ENCODE data around the gene TUBG1.
"Not testable (repeated sequence)": the region's sequence is repeated elsewhere in the genome, so short reads cannot be mapped to it uniquely, and the experiment has no call there.

The TUBG1 gene

DNA sequence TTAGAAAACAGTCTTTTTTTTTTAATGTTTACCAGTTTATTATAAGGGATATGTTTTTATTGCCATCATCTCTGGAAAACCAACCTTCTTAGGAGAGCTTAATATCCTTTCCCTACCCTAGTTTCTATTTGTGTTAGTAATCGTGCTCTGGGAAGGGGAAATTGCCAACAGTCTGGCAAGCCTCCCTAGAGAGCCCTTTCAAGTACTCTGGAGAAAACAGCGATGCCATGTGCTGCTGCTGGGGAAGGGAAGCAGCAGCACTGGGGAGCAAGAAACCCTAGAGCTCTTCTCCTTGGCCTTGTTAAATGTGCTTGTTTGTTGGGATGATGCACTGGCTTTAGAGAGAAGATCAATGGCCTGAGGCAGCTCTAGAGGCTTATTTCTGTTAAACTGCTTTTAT lies 10.6 kb upstream of the TUBG1 start:
- Mint-ChIP-seq H3K9me3 (no peaks in the 10 kb centered on the region), H3K36me3 (ENCODE audit: low read depth) (peaks cover 22% of the 10 kb centered on the region), H3K27ac (no peak overlapping the region), H3K4me3 (no peak overlapping the region), H3K27me3 (no peaks in the 10 kb centered on the region), H3K4me1 (ENCODE audit: low read depth) (peaks cover 23% of the 10 kb centered on the region)

DNA sequence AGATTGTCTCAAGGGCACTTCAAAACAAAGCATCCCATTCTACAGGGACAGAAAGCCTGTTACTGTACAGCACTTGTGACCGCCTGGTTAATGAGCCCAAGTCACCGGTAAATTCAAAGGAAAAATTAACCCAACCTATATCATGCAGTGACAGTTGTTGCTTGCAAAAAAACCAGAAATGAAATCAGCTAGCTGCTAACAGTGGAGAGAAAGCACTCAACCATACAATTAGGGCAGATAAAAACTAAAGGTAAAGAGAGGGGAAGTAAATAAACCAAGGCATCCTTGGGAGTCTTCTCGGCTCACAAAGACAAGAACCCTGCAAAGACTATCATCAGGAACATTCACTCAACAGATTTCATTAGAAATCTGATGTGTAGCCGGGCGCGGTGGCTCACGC lies 6.2 kb upstream of the TUBG1 start:
- Mint-ChIP-seq H3K27ac (no peak overlapping the region), H3K27me3 (no peaks in the 10 kb centered on the region), H3K9me3 (no peaks in the 10 kb centered on the region), H3K4me3 (no peak overlapping the region), H3K4me1 (ENCODE audit: low read depth) (peaks cover 65% of the 10 kb centered on the region), H3K36me3 (ENCODE audit: low read depth) (peaks cover 23% of the 10 kb centered on the region)

DNA sequence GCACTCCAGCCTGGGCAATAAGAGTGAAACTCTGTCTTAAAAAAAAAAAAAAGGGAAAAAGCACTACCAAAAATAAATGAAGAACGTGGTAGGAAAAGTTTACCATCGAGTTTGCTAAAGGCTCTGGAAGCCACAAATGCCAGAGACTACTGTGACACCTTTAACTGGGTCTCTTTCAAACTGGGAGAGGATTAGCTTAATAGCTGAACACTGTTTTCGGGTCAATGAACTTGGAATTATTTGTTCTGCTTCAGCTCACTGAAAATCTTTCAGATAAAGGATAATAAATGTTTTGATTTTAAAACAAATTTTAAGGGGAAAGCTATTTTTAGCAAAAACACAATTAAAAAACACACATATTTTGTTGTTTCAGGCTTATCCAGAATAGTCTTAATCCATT lies 1.7 kb upstream of the TUBG1 start:
- peaks cover 61% of the 10 kb centered on the region for H3K4me1 Mint-ChIP-seq (ENCODE audit: low read depth)

DNA sequence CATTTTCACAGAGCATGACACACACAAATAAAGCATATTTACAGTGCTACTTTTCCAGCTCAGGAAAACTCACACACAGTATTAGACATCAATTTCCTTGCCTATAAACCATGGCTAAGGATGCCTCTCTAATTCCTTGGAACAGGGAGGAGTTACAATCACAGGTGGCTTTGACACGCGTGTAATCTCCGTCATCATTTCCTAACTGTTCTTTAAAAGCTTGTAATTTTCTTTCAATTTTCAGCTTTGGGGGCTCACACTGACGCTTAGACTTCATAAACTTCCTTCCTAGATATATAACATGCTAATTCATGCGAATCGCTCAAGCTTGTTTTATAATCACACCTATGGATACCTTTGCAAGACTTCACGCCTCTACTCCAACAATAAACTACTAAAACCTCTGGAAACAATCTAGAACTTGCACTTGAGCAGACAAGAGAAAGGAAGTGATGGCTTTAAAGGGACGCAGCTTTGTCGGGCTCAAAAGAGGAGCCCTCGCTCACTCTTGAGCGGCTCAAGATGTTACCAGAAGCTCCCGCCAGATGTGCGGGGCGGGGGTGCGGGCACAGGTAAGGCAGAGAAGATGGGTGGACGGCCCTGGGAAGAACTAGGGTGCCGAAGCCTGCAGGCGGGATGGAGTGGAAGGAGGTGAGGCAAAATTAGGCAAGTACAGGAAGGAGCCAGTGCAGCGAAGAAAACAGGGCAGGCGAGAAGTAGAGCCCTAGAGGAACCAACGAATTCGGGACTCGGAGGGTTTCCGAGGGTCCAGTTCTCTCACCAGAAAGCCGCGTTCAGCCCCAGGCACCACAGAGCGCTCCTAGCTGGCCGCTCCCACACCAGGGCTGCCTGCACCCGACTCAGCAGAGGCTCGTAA lies 940 bp upstream of the TUBG1 start:
- peaks cover 53% of the 10 kb centered on the region for H3K4me1 Mint-ChIP-seq (ENCODE audit: low read depth)
- peaks cover 33% of the 10 kb centered on the region for H3K36me3 Mint-ChIP-seq (ENCODE audit: low read depth)
- H3K27ac Mint-ChIP-seq, result peak overlapping the region; percentile 95
- H3K27me3 Mint-ChIP-seq, result no peaks in the 10 kb centered on the region
- no peaks in the 10 kb centered on the region for H3K9me3 Mint-ChIP-seq
- H3K4me3 Mint-ChIP-seq, result peak overlapping the region; percentile 98

More for the DNA sequence above, 1.7 kb upstream of the TUBG1 start:
- no peaks in the 10 kb centered on the region for H3K9me3 Mint-ChIP-seq
- H3K27me3 Mint-ChIP-seq, result no peaks in the 10 kb centered on the region
- H3K4me3 Mint-ChIP-seq, result peak overlapping the region; percentile 98
- H3K36me3 Mint-ChIP-seq (ENCODE audit: low read depth), result peaks cover 32% of the 10 kb centered on the region
- peak overlapping the region; percentile 95 for H3K27ac Mint-ChIP-seq

DNA sequence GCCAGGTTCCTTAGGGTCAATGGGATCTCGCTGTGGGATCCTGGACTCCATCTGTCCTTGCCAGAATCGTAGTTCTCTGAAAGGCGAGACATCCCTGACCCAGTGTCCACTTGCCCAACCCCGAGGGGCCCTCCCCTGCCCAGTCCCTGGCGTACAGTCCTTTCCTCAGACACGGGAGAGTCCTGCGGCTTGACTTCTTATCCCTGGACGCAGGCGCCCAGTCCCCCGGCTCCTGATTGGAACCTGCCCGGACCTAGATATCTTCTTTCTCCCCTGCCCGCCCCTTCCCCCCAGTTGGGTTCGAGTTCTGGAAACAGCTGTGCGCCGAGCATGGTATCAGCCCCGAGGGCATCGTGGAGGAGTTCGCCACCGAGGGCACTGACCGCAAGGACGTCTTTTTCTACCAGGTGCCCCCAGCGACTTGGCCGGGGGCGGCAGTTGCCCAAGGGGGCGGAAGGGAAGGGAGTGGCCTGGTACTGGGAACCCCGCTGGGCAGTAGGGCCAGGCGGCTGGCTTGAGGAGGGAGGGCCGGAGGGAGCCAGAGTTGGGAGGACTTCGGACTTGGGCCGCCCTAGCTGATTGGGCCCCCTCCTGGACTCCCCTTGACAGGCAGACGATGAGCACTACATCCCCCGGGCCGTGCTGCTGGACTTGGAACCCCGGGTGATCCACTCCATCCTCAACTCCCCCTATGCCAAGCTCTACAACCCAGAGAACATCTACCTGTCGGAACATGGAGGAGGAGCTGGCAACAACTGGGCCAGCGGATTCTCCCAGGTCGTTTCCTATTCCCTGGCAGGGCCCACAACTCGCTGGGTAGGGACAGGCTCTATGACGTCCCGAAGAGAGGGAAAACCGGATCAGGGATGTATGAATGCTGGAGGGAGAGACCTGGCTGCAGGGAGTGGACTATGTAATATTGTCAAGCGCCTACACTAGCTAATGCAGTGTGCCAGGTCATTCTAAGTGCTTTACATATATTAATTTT lies 625 bp downstream of the TUBG1 start:
- peaks cover 40% of the 10 kb centered on the region for H3K36me3 Mint-ChIP-seq (ENCODE audit: low read depth)
- H3K4me3 Mint-ChIP-seq, result peak overlapping the region; percentile 98
- peak overlapping the region; percentile 77 for H3K27ac Mint-ChIP-seq
- not testable (repeated sequence) for H3K27me3 Mint-ChIP-seq, H3K9me3 Mint-ChIP-seq
- peaks cover 39% of the 10 kb centered on the region for H3K4me1 Mint-ChIP-seq (ENCODE audit: low read depth)

DNA sequence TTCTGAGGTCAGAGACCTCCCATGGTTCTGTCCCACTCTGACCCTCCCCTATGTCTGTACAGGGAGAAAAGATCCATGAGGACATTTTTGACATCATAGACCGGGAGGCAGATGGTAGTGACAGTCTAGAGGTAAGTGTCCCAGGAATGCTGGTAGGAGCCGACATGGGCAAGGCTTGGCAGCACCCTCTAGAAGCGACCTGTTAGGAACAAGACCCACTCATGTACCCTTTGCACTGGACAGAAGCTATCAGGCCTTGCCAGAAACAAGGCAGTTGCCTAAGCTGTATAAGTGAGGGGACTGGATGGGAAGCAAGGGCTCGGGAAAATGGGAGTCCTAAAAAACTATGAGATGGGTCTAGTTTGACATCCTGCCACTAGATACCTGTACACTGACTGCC lies 2.5 kb downstream of the TUBG1 start:
- Mint-ChIP-seq H3K9me3 (no peaks in the 10 kb centered on the region), H3K4me1 (ENCODE audit: low read depth) (peaks cover 20% of the 10 kb centered on the region), H3K36me3 (ENCODE audit: low read depth) (peaks cover 45% of the 10 kb centered on the region), H3K4me3 (no peak overlapping the region), H3K27me3 (no peaks in the 10 kb centered on the region), H3K27ac (no peak overlapping the region)

DNA sequence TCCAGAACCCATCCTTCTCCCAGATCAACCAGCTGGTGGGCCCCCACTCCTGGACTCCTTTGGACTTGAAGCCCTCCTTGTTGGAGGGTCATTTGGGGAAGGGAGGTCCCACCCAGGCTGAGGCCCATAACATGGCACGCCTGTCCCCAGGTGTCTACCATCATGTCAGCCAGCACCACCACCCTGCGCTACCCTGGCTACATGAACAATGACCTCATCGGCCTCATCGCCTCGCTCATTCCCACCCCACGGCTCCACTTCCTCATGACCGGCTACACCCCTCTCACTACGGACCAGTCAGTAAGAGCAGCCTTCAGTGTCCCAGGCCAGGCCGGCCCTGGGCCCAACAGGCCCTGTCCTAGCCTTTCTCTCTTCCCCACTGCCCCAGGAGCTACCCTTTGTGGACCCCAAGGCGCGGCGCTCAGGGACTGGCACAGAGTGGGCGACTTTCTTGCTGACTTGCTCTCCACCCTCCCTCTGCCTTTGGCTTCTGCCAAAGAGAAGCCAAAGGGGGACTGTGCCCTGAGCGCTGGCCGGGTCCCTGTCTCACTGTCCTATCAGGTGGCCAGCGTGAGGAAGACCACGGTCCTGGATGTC lies 4.3 kb downstream of the TUBG1 start:
- peaks cover 12% of the 10 kb centered on the region for H3K4me1 Mint-ChIP-seq (ENCODE audit: low read depth)
- H3K9me3 Mint-ChIP-seq, result no peaks in the 10 kb centered on the region
- peaks cover 45% of the 10 kb centered on the region for H3K36me3 Mint-ChIP-seq (ENCODE audit: low read depth)
- H3K27ac Mint-ChIP-seq, result no peak overlapping the region
- no peaks in the 10 kb centered on the region for H3K27me3 Mint-ChIP-seq
- H3K4me3 Mint-ChIP-seq, result no peak overlapping the region

DNA sequence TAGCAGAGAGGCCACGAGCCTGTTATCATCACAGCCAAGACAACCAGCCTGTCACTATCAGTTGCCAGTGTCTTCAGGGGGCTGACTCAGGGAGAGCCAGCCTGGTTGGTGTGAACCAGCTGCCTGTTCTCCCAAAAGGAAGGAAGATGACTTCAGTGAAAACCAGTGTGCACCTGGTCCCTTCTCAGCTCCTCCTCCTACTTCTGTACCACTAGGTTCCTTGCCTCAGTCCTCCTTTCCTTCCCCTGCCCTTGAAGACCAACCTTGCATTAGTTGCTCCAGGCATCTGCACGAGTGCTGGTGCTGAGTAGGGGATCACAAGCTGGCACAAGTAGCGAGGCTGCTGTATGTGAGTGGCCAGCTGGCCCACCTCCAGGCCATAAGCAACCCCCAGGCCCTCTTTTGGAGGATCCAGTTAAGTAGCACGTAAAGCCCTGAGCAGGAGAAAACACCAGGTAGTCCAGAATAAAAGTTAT lies 8.5 kb downstream of the TUBG1 start:
- H3K27ac Mint-ChIP-seq, result no peak overlapping the region
- no peaks in the 10 kb centered on the region for H3K27me3 Mint-ChIP-seq
- no peaks in the 10 kb centered on the region for H3K9me3 Mint-ChIP-seq
- H3K4me1 Mint-ChIP-seq (ENCODE audit: low read depth), result peaks cover 12% of the 10 kb centered on the region
- peaks cover 27% of the 10 kb centered on the region for H3K36me3 Mint-ChIP-seq (ENCODE audit: low read depth)
- no peak overlapping the region for H3K4me3 Mint-ChIP-seq

DNA sequence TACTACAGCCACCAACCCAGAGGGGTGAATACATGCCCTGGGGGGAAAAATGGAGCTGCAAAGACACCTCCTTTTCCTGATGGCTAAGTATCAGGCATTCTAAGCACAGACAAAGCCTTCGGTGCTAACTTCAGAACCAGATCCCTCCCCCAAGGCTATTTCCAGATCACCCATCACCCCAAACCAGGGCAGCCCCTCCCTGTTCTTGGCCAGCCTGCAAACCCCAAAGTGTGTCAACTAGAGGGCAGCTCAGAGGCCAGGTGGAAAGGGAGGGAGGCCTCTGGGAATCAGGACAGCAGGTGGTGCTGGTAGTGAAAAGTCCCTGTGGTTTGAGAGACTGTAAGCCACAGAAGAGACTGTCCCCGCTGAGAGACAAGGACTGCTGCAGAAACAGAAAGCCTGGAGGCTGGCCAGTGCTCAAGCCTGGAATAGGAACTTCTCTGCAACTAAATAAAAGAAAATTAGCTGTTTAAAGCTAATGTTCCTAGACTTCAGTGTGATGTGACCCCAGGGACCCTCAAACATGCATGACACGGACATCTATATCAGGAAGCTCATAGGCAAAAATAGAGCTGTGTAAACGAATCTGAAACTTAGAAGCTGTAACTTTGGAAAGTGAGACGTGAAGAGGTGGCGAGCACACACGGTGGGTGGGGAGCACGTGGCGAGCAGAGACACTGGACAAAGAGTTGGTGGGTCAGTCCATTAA lies 9.1 kb downstream of the TUBG1 start:
- Mint-ChIP-seq H3K9me3 (no peaks in the 10 kb centered on the region), H3K27ac (no peak overlapping the region), H3K36me3 (ENCODE audit: low read depth) (peaks cover 22% of the 10 kb centered on the region), H3K27me3 (no peaks in the 10 kb centered on the region), H3K4me3 (no peak overlapping the region), H3K4me1 (ENCODE audit: low read depth) (peaks cover 12% of the 10 kb centered on the region)

DNA sequence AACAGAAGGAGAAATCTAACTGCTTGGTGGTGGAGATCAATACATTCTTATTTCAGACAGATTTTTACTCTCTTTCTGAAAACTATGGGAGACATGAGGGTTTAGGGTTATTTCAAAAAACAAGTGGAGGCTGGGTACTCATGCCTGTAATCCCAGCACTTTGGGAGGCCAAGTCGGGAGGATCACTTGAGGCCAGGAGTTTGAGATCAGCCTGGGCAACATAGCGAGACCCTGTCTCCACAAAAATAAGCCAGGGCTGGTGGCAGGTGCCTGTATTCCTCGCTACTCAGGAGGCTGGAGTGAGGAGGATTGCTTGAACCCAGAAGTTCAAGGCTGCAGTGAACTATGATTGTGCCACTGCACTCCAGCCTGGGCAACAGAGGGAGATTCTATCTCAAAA lies 12.5 kb downstream of the TUBG1 start:
- peaks cover 12% of the 10 kb centered on the region for H3K4me1 Mint-ChIP-seq (ENCODE audit: low read depth)
- not testable (repeated sequence) for H3K4me3 Mint-ChIP-seq; H3K36me3 Mint-ChIP-seq (ENCODE audit: low read depth); H3K9me3 Mint-ChIP-seq; H3K27me3 Mint-ChIP-seq; H3K27ac Mint-ChIP-seq

DNA sequence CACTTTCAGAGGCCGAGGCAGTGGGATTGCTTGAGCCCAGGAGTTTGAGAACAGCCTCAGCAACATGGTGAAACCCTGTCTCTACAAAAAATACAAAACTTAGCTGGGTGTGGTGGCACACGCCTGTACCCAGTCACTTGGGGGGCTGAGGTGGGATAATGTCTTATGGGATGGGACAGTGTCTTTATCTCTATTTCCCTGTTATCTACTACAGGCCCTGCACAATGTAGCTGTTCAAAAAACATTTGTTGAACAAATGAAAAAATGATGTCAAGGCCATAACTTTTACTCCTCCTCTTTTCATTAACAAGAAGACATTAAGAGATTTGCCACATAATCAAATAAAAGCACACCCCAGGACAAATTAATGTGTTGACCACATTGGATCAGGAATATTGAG lies 13.8 kb downstream of the TUBG1 start:
- Mint-ChIP-seq H3K9me3 (no peaks in the 10 kb centered on the region), H3K36me3 (ENCODE audit: low read depth) (no peaks in the 10 kb centered on the region), H3K27me3 (no peaks in the 10 kb centered on the region), H3K4me3 (no peak overlapping the region), H3K4me1 (ENCODE audit: low read depth) (peaks cover 9% of the 10 kb centered on the region), H3K27ac (no peak overlapping the region)

DNA sequence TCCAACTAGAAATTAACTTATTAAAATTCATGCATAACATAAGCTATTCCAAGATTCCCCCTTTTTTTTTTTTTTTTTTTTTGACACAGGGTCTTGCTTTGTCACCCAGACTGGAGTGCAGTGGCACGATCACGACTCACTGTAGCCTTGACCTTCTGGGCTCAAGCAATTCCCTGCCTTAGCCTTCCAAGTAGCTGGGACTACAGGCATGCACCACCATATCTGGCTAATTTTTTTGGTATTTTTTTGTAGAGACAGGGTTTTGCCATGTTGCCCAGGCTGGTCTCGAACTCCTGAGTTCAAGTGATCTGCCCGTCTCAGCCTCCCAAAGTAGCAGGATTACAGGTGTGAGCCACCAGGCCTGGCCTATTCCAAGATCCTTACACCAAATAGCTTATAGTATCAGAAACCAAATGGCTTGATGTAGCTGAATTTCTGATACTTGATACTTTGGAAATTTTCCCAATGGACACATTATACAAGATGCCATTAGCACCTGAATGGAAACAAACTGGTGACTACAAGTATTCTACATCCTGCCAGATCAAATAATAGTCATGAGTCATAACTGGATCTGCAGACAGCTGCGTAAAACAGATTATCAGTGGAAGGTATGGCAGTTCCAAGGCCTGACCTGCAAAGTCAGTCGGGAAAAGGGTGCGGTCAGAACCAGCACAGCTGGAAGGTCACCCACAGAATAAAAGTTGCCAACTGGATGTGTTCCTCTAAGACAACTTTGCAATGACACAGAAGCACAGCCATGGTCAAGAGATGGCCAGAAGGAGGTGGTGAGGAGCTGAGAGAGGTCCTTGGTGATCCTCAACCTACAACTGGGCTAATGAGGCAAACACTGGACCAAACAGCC lies 14.5 kb downstream of the TUBG1 start:
- Mint-ChIP-seq H3K27ac (no peak overlapping the region), H3K27me3 (no peaks in the 10 kb centered on the region), H3K9me3 (no peaks in the 10 kb centered on the region), H3K4me3 (no peak overlapping the region), H3K36me3 (ENCODE audit: low read depth) (no peaks in the 10 kb centered on the region), H3K4me1 (ENCODE audit: low read depth) (peaks cover 2% of the 10 kb centered on the region)

DNA sequence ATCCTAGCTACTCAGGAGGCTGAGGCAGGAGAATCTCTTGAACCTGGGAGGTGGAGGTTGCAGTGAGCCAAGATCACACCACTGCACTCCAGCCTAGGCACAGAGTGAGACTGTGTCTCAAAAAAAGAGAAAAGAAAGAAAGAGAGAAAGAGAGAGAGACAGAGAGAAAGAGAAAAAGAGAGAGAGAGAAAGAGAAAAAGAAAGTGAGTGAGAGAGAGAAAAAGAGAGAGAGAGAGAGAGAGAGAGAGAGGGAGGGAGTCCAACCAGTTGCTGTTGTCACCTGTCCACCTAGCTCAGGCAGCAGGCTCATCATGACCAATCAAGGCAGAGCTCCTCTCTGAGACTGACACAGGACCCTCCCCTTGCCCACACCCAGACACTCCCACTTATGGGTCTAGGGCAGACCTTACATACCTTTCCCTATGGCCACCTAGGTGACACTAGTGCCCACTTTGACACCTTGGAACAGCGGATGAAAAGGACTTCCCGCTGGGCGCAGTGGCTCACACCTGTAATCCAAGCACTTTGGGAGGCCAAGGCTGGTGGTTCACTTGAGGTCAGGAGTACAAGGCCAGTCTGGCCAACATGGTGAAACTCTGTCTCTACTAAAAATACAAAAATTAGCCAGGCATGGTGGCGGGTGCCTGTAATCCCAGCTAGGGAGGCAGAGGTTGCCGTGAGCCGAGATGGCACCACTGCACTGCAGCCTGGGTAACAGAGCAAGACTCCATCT lies 17.7 kb downstream of the TUBG1 start:
- H3K4me1 Mint-ChIP-seq (ENCODE audit: low read depth); H3K4me3 Mint-ChIP-seq; H3K27ac Mint-ChIP-seq; H3K27me3 Mint-ChIP-seq; H3K9me3 Mint-ChIP-seq; H3K36me3 Mint-ChIP-seq (ENCODE audit: low read depth): not testable (repeated sequence)
